Activated T-helper 17 cell treated with anti-CD3 and anti-CD28 coated beads, Interleukin-2, amount 50 U/mL, for 72 hours (primary cell): ENCODE measurements around the gene PRAMEF8. TPM values are rescaled to one million over a fixed set of nuclear protein-coding genes. Genes with fewer than 3 reads are reported as not detected.
"Not testable (repeated sequence)": the region's sequence is repeated elsewhere in the genome, so short reads cannot be mapped to it uniquely, and the experiment has no call there.

ENCODE experiments used
- ATAC-seq: fragments of 150-1000 bp; cut with Tn5 transposase; replicated peaks from 2 replicates; pipeline ENCODE4 v1.10.0; 2021; ENCODE audit warnings: mild to moderate bottlenecking, moderate library complexity
- H3K27ac Mint-ChIP-seq: one replicate; pipeline ENCODE4 v1.8.0; 2022; ENCODE audit warnings: mixed read lengths
- H3K27me3 Mint-ChIP-seq: one replicate; pipeline ENCODE4 v1.8.0; 2022; ENCODE audit warnings: mixed read lengths
- H3K36me3 Mint-ChIP-seq: one replicate; pipeline ENCODE4 v1.8.0; 2022; ENCODE audit warnings: low read depth, mild to moderate bottlenecking, mixed read lengths
- H3K4me1 Mint-ChIP-seq: one replicate; pipeline ENCODE4 v1.8.0; 2022; ENCODE audit warnings: mixed read lengths
- H3K4me3 Mint-ChIP-seq: one replicate; pipeline ENCODE4 v1.8.0; 2022; ENCODE audit warnings: mild to moderate bottlenecking, mixed read lengths
- H3K9me3 Mint-ChIP-seq: one replicate; pipeline ENCODE4 v1.8.0; 2022; ENCODE audit warnings: mixed read lengths
- total RNA-seq, 2 donors: library from RNA; stranded (reverse); gene quantifications; one replicate each; pipeline ENCODE4 v1.2.3, GENCODE V29; 2022

The PRAMEF8 gene
- not detected for total RNA-seq

- H3K27me3 Mint-ChIP-seq, H3K27ac Mint-ChIP-seq, H3K9me3 Mint-ChIP-seq, H3K36me3 Mint-ChIP-seq, H3K4me3 Mint-ChIP-seq, H3K4me1 Mint-ChIP-seq, ATAC-seq: not testable (repeated sequence)
Measured at GRCh38 chr1:13285037-13285436, at the start of gene PRAMEF8. TSS of gene PRAMEF8 (minus strand) at chr1:13285137. CDS start at chr1:13284091, 1,046 bp downstream.

- not testable (repeated sequence) for H3K27ac Mint-ChIP-seq, H3K4me1 Mint-ChIP-seq, H3K27me3 Mint-ChIP-seq, H3K4me3 Mint-ChIP-seq, H3K36me3 Mint-ChIP-seq, H3K9me3 Mint-ChIP-seq, ATAC-seq
Measured at GRCh38 chr1:13315281-13315680, 30.3 kb upstream of the PRAMEF8 start, which contains the start of gene PRAMEF15. TSS of gene PRAMEF15 (plus strand) at chr1:13315581. CDS start at chr1:13318408, 2,827 bp downstream.

- not testable (repeated sequence) for H3K27me3 Mint-ChIP-seq, ATAC-seq, H3K36me3 Mint-ChIP-seq, H3K9me3 Mint-ChIP-seq, H3K27ac Mint-ChIP-seq, H3K4me1 Mint-ChIP-seq, H3K4me3 Mint-ChIP-seq
Measured at GRCh38 chr1:13303239-13303638, 18.3 kb upstream of the PRAMEF8 start, which contains the start of gene PRAMEF33. TSS of gene PRAMEF33 (plus strand) at chr1:13303539. CDS start at chr1:13305955, 2,416 bp downstream.

DNA sequence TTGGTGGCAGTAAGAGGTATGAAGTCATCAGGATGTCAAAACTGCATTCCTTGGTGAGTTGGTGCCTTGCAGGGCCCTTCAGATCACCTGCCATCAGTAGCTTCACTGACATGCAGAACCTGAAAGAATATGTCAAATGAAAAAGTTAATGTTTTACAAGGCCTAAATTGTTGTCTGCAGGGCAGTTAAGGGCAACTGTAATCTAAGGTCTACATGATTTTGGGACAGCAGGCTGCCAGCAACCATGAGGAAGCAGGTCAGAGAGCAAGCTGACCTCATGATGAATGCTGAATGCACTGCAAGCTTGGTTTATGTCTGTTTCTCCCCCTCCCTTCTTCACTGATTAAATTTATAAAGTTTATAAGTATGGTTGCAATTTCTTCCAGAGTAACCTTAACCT, 17.3 kb upstream of the PRAMEF8 start:
- not testable (repeated sequence) for H3K9me3 Mint-ChIP-seq, H3K27ac Mint-ChIP-seq, H3K4me3 Mint-ChIP-seq, ATAC-seq, H3K27me3 Mint-ChIP-seq, H3K36me3 Mint-ChIP-seq, H3K4me1 Mint-ChIP-seq

GRCh38 chr1:13298699-13299098, 13.8 kb upstream of the PRAMEF8 start:
- not testable (repeated sequence) for H3K4me1 Mint-ChIP-seq, H3K9me3 Mint-ChIP-seq, H3K36me3 Mint-ChIP-seq, H3K27ac Mint-ChIP-seq, H3K4me3 Mint-ChIP-seq, ATAC-seq, H3K27me3 Mint-ChIP-seq

DNA sequence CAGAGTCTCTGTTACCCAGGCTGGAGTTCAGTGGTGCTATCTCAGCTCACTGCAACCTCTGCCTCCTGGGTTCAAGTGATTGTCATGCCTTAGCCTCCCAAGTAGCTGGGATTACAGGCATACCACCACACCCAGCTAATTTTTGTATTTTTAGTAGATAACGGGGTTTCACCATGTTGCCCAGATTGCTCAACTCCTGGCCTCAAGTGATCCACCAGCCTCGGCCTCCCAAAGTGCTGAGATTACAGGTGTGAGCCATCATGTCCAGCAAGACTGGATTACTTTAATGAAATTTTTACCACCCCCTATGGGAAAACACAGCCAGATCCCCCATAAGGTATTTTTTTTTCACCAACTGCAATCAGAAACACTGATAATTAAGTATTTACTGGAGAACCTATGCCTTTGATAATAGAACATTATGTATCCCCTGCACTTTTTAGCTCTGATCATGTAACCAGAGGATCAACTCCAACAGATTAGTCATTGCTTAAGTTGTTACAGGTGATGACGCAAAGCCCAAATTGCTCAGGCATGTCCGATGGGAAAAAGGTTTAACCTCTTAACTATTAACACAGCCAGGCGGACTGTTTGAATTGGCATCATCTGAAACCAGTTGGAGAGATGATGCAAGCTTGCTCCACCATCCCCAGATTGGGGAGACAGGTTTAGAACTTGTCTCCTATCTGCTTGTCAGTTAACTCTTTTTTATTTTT, 12.4 kb upstream of the PRAMEF8 start:
- not testable (repeated sequence) for H3K9me3 Mint-ChIP-seq, H3K36me3 Mint-ChIP-seq, H3K4me1 Mint-ChIP-seq, H3K27me3 Mint-ChIP-seq, ATAC-seq, H3K4me3 Mint-ChIP-seq, H3K27ac Mint-ChIP-seq

DNA sequence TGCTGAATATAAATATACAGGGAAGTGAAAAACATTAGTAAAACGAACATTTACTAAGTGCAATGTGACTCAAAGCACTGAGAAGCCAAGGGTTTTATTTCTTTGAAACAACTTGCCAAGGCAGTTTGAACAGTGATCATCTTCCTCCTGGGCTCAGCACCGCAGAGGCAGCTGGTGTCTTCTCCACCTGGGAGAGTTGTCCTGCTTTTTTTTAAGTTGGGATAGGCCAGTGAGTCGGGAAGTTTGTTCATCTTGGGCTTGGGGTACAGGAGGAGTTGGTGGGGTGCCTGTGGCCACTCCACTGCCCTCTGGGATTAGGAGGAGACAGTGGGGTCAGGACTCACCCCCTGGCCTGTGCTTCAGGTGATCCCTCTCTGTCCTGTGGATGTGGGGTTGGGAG, 4.1 kb upstream of the PRAMEF8 start:
- not testable (repeated sequence) for H3K4me1 Mint-ChIP-seq, H3K27ac Mint-ChIP-seq, H3K36me3 Mint-ChIP-seq, H3K4me3 Mint-ChIP-seq, H3K27me3 Mint-ChIP-seq, H3K9me3 Mint-ChIP-seq, ATAC-seq

GRCh38 chr1:13279617-13280016, 5.3 kb downstream of the PRAMEF8 start:
- H3K27ac Mint-ChIP-seq, H3K9me3 Mint-ChIP-seq, ATAC-seq, H3K4me1 Mint-ChIP-seq, H3K36me3 Mint-ChIP-seq, H3K4me3 Mint-ChIP-seq, H3K27me3 Mint-ChIP-seq: not testable (repeated sequence)

GRCh38 chr1:13277016-13277415, 7.9 kb downstream of the PRAMEF8 start:
- H3K4me1 Mint-ChIP-seq, H3K27ac Mint-ChIP-seq, H3K27me3 Mint-ChIP-seq, H3K9me3 Mint-ChIP-seq, H3K36me3 Mint-ChIP-seq, ATAC-seq, H3K4me3 Mint-ChIP-seq: not testable (repeated sequence)

- H3K27me3 Mint-ChIP-seq, H3K4me1 Mint-ChIP-seq, ATAC-seq, H3K36me3 Mint-ChIP-seq, H3K4me3 Mint-ChIP-seq, H3K9me3 Mint-ChIP-seq, H3K27ac Mint-ChIP-seq: not testable (repeated sequence)
Measured at GRCh38 chr1:13265124-13265523, 19.8 kb downstream of the PRAMEF8 start.

DNA sequence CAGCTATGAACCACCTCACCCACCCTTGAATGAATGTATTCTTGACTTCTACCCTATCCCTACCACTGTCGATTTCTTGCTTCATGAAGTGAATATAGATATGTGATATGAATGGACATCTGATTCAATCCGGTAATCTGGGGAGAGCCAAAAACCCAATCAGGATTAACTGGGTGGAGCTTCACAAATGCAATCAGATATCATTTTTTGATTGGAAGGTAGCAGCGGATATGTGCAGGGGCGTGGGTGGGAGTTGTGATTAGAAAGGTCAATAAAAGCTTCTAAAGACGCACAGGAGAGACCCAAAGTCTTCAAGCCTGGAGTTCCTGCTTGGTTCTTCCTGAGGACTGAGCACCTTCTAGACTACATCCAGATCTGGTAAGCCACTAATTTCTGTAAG, 31.0 kb downstream of the PRAMEF8 start, which contains the start of gene PRAMEF5:
TSS of gene PRAMEF5 (plus strand) at position 301 of the 400 bp plus-strand sequence. CDS start 5,071 bp downstream, outside the sequence.
- ATAC-seq, H3K4me3 Mint-ChIP-seq: not testable (repeated sequence)

GRCh38 chr1:13247122-13247521, 37.8 kb downstream of the PRAMEF8 start:
- not testable (repeated sequence) for H3K27me3 Mint-ChIP-seq, H3K4me3 Mint-ChIP-seq, H3K36me3 Mint-ChIP-seq, H3K27ac Mint-ChIP-seq, ATAC-seq, H3K9me3 Mint-ChIP-seq, H3K4me1 Mint-ChIP-seq

More for the DNA sequence above, 31.0 kb downstream of the PRAMEF8 start, which contains the start of gene PRAMEF5:
- not testable (repeated sequence) for H3K4me1 Mint-ChIP-seq, H3K27me3 Mint-ChIP-seq, H3K27ac Mint-ChIP-seq, H3K36me3 Mint-ChIP-seq, H3K9me3 Mint-ChIP-seq

- H3K4me3 Mint-ChIP-seq, ATAC-seq, H3K27ac Mint-ChIP-seq, H3K36me3 Mint-ChIP-seq, H3K4me1 Mint-ChIP-seq, H3K9me3 Mint-ChIP-seq, H3K27me3 Mint-ChIP-seq: not testable (repeated sequence)
Measured at GRCh38 chr1:13246554-13246871, 38.4 kb downstream of the PRAMEF8 start.

- not testable (repeated sequence) for H3K9me3 Mint-ChIP-seq, H3K27ac Mint-ChIP-seq, H3K27me3 Mint-ChIP-seq, ATAC-seq, H3K4me3 Mint-ChIP-seq, H3K36me3 Mint-ChIP-seq, H3K4me1 Mint-ChIP-seq
Measured at GRCh38 chr1:13245841-13246553, 38.9 kb downstream of the PRAMEF8 start.

DNA sequence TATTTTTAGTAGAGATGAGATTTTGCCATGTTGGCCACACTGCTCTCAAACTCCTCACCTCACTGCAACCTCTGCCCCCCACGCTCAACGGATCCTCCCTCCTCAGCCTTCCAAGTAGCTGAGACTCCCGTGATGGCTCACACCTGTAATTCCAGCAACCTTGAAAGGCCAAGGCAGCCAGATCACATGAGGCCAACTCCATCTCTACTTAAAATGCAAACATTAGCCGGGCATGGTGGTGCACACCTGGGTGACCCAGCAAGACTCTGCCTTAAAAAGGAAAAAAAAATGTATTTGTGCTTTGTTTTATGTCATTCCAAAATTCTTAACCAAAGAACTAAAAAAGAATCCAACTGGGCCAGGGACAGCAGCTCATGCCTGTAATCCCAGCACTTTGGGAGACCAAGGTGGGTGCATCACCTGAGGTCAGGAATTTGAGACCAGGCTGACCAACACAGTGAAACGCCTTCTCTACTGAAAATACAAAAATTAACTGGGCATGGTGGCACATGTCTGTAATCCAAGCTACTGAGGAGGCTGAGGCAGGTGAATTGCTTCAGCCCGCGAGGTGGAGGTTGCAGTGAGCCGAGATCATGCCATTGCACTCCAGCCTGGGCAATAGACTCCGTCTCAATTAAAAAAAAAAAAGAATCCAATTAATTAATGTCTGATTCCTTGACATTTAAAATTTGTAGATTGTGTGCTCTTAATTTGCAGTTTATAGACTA, 41.2 kb downstream of the PRAMEF8 start:
- not testable (repeated sequence) for H3K27ac Mint-ChIP-seq, ATAC-seq, H3K36me3 Mint-ChIP-seq, H3K4me1 Mint-ChIP-seq, H3K27me3 Mint-ChIP-seq, H3K9me3 Mint-ChIP-seq, H3K4me3 Mint-ChIP-seq
